Skeletal muscle tissue (tissue), 4 donors: ENCODE measurements around the gene CSNK2B. TPM values are rescaled to one million over a fixed set of nuclear protein-coding genes. Genes with fewer than 3 reads are reported as not detected.

Source experiments
- H3K27ac ChIP-seq: one replicate; pipeline ENCODE4 v1.7.0; 2013; ENCODE audit warnings: mild to moderate bottlenecking, low read depth, low read length, inconsistent platforms
- H3K27me3 ChIP-seq, 3 donors: one replicate each; pipeline ENCODE4 v1.7.0; 2013; ENCODE audit warnings: low read length in 3 of 3; ENCODE audit not compliant: control insufficient read depth in 3 of 3, insufficient read depth in 3 of 3
- H3K36me3 ChIP-seq, 3 donors: one replicate each; pipeline ENCODE4 v1.7.0; 2013; ENCODE audit warnings: low read length in 3 of 3; ENCODE audit not compliant: control insufficient read depth in 3 of 3, insufficient read depth in 3 of 3
- H3K4me1 ChIP-seq, 3 donors: one replicate each; pipeline ENCODE4 v1.7.0; 2013; ENCODE audit warnings: low read length in 3 of 3, mild to moderate bottlenecking in 3 of 3; ENCODE audit not compliant: control insufficient read depth in 3 of 3, insufficient read depth in 3 of 3
- H3K4me3 ChIP-seq, 3 donors: one replicate each; pipeline ENCODE4 v1.7.0; 2013; ENCODE audit warnings: low read length in 3 of 3
- H3K9ac ChIP-seq, 3 donors: one replicate each; pipeline ENCODE4 v1.7.0; 2013; ENCODE audit warnings: low read length in 3 of 3, mild to moderate bottlenecking in 3 of 3, moderate library complexity in 2 of 3, low read depth in 1 of 3
- H3K9me3 ChIP-seq, 3 donors: one replicate each; pipeline ENCODE4 v1.7.0; 2013; ENCODE audit warnings: low read length in 3 of 3; ENCODE audit not compliant: control insufficient read depth in 3 of 3
- total RNA-seq: library from RNA; depleted of rRNA; stranded (reverse); fragments of >200 nt; gene quantifications from one replicate; pipeline ENCODE4 v1.2.3, GENCODE V29; 2014
- donor health status: Osteomylitis.

Gene CSNK2B
- 68.4 TPM for total RNA-seq

DNA sequence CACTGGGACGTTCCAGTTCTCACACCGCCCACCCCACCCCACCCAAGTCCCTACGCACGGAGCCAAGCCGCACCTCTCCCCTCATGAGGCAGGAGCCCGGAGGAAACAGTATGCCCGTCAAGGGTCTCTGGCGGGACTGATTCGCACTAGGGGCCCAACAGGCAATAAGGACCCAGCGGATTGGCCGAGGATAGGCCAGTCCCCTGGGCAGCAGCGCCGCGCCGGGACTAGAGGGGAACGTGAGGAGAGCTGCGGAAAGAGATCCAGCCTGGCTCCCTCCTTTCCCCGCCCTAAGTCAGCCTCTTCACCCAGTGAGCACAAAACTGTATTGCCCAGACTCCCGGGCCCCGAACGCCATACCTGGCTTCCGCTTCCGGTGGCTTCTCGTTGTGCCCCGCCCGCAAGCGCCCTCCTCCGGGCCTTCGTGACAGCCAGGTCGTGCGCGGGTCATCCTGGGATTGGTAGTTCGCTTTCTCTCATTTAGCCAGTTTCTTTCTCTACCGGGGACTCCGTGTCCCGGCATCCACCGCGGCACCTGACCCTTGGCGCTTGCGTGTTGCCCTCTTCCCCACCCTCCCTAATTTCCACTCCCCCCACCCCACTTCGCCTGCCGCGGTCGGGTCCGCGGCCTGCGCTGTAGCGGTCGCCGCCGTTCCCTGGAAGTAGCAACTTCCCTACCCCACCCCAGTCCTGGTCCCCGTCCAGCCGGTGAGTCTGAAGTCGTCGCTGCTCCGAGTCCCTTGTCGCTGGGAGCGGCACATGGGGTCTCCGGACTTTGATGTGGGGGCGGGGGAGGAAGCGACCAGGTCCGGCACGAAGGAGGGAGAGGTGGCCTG is at the start of gene CSNK2B:
TSS of gene CSNK2B (plus strand) at position 580 of the 836 bp plus-strand sequence. CDS start 752 bp downstream, outside the sequence.
- peaks cover 32 to 60% (median 43%) of the 10 kb centered on the region in 3 donors for H3K4me1 ChIP-seq
- H3K9me3 ChIP-seq, result no peaks in the 10 kb centered on the region
- peak within 1 kb of the TSS; percentile 95 for H3K27ac ChIP-seq
- H3K4me3 ChIP-seq, result peak within 1 kb of the TSS; percentile 94 to 98 (median 97)
- H3K36me3 ChIP-seq, result peaks cover 45 to 56% (median 50%) of the 10 kb centered on the region in 3 donors
- H3K9ac ChIP-seq, result peak within 1 kb of the TSS; percentile 97 to 98 (median 98)
- H3K27me3 ChIP-seq, result no peaks in the 10 kb centered on the region

DNA sequence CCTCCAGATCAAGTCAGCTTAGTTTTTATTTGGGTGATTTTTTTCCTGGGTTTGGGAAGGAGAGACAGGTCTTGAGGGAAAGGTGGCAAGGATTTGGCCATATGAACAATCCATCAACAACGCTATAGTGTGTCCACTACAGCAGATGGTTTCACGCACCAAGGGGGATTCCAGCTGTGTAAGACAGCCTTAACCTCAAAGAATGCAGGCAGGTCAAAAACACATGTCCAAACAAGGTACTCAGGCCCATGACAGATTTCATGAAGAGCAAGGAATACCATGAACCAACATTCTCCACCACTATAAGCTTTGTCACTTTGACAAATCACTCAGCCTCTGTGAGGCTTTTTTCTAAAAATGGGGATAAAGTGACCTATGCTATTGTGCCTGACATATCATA is 48.9 kb upstream of the CSNK2B start:
- H3K9me3 ChIP-seq, result no peaks in the 10 kb centered on the region
- H3K9ac ChIP-seq, result no peak overlapping the region
- H3K27me3 ChIP-seq, result no peaks in the 10 kb centered on the region
- H3K27ac ChIP-seq, result no peak overlapping the region
- peaks cover 0 to under 1% (median 0%) of the 10 kb centered on the region in 3 donors for H3K36me3 ChIP-seq
- H3K4me3 ChIP-seq, result no peak overlapping the region
- peaks cover 6 to 7% (median 7%) of the 10 kb centered on the region in 3 donors for H3K4me1 ChIP-seq

DNA sequence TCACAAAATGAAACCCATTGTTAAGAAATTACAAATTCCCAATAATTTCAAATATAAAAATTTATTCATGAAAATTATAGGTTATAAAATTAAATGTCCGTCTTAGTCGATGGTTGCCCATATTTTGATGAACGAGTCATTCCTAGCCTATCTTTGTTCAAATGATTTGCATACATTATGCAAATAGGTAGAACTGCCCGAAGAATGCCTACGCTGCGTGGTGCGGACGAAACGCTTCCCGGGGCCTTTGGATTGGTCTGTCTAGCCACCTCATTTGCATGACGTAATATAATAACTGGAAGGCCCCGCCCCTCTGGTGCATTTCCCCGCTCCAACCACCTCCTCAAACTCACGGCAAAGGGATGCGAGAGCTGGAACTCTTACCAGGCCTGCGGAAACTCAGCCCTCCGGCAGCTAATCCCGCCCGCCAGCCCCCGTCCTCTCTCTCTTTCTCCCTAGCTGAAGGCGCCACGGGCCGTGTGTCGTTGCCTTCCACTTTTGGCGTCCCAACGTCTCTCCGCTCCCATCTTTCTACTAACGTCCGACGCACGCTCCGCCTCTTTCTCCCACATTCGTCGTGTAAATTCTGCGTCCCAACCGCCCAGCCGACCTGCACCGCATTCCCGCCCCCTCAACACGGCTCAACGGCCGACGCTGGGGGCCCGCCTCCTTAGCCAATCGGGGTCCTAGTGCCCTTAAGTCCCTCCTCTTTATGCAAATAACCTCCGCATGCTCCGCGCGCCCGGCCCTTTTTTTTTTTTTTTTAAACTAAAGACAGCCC is 45.9 kb upstream of the CSNK2B start:
- no peaks in the 10 kb centered on the region for H3K27me3 ChIP-seq
- peaks cover 17 to 26% (median 17%) of the 10 kb centered on the region in 3 donors for H3K36me3 ChIP-seq
- no peaks in the 10 kb centered on the region for H3K9me3 ChIP-seq
- peaks cover 13 to 16% (median 14%) of the 10 kb centered on the region in 3 donors for H3K4me1 ChIP-seq
- peak overlapping the region; percentile 82 to 86 (median 85) for H3K4me3 ChIP-seq
- peak overlapping the region; percentile 89 to 90 (median 89) for H3K9ac ChIP-seq
- H3K27ac ChIP-seq, result peak overlapping the region; percentile 94

DNA sequence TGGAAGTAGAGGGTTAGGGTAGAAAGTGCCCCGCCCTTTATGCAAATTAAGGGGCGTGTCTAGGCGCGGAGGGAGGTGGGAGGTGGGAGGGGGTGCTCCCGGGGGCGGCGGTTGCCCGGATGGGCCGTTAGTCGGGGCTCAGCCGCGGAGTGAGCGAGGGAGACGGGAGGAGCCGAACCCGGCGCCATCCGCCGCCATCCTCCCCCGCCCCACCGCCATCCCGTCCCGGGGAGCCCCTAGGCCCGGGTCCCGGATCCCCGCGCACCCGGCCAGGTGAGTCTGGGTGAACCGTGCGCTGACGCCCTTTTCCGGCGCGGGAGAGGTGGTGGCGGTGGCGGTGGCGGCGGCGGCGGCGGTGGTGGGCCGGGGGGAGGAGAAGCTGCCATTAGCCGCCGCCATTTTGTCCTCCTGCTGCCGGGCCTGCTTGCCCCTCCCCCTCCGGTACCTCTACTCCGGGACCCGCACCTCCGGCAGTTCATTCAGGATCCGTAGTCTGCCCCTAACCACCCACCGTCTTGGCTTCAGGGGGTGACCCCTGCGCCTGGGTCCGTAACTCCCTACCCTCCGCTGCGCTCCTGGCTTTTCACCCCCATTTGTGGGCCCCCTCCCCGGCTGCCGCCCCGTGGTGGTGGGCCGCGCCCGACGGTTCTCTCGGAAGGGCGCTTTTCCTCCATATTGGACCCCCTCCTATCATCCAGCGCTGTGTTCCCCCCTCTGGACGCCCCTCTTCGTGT is 45.1 kb upstream of the CSNK2B start, which contains the start of gene PRRC2A:
TSS of gene PRRC2A (plus strand) at position 130 of the 734 bp plus-strand sequence. CDS start 2,075 bp downstream, outside the sequence.
- Histone ChIP-seq H3K4me1 (peaks cover 13 to 16% (median 14%) of the 10 kb centered on the region in 3 donors), H3K36me3 (peaks cover 24 to 33% (median 24%) of the 10 kb centered on the region in 3 donors), H3K4me3 (peak within 1 kb of the TSS; percentile 82 to 94 (median 86)), H3K27me3 (no peaks in the 10 kb centered on the region), H3K9ac (peak within 1 kb of the TSS; percentile 95 to 97 (median 96)), H3K27ac (peak within 1 kb of the TSS; percentile 94), H3K9me3 (no peaks in the 10 kb centered on the region)

DNA sequence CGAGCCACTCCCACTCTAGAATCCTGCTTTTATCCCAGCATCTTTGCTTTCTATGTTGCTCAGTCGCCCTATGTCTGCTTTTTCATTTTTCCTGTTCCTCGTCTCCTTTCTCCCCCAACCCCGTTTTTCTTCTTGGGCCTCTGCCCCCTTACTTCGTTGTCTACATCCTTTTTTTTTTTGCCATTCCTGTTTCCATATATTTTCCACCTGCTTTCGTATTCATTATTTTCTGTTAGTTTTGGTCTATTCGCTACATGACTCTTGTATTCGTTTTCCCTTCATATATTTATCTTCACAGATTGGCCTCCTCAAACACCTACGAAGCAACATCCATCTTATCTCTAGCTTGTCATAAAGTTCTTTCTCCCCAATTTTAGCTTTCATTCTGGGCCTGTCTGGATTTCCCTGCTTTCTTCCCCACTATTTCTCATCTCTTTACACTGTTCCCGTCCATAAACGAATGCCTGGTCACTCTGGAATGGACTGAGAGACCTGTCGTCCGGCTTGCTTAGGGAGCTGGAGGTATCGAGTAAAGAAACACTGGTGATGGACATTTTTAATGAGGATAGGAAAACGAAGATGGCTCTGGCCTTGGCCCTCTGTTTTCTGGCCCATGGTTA is 44.5 kb upstream of the CSNK2B start:
- Histone ChIP-seq H3K27ac (peak overlapping the region; percentile 94), H3K36me3 (peaks cover 31 to 40% (median 31%) of the 10 kb centered on the region in 3 donors), H3K4me1 (peaks cover 13 to 16% (median 14%) of the 10 kb centered on the region in 3 donors), H3K4me3 (peak overlapping the region; percentile 70 to 94 (median 79)), H3K9me3 (no peaks in the 10 kb centered on the region), H3K9ac (peak overlapping the region; percentile 95 to 97 (median 96)), H3K27me3 (no peaks in the 10 kb centered on the region)

DNA sequence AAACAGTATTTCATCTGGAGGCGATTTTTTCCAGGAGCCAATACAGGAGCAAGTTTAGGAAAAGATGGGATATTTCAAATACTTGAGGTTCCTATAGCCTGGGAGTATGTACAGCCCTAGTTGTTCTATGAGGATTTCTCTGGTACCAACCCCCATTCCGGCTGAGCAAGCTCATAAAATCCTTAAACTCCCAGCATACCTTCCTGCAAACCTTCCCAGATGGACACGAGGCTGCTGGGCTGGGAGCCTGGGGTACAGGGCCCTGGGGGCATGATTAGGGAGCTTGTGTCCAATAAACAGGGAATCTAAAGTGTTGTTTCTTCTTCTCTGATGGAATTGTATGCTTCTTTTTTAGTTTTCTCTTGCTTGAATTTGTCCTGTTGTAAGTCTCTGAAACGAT is 43.9 kb upstream of the CSNK2B start:
- Histone ChIP-seq H3K4me3 (peak overlapping the region; percentile 38 to 79 (median 44)), H3K9ac (peak overlapping the region; percentile 95 to 97 (median 96)), H3K4me1 (peaks cover 13 to 16% (median 14%) of the 10 kb centered on the region in 3 donors), H3K27ac (peak overlapping the region; percentile 94), H3K9me3 (no peaks in the 10 kb centered on the region), H3K27me3 (no peaks in the 10 kb centered on the region), H3K36me3 (peaks cover 36 to 46% (median 37%) of the 10 kb centered on the region in 3 donors)

DNA sequence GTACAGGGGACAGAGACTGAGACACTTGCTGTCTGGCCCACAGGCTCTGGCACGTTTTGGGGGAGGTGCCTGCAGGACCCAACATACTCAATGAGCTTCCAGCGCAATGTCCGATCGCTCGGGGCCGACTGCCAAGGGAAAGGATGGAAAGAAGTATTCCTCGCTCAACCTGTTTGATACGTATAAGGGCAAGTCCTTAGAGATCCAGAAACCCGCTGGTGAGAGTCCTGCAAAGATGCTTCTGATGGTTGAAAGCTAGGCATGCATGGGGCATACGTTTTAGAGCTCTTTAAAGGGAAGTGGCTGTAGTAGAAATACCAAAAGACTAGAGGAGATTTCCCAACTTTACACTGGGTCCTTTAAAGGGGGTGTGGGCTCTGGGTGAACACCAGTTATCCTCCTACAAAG is 43.2 kb upstream of the CSNK2B start:
- no peak overlapping the region for H3K27ac ChIP-seq

DNA sequence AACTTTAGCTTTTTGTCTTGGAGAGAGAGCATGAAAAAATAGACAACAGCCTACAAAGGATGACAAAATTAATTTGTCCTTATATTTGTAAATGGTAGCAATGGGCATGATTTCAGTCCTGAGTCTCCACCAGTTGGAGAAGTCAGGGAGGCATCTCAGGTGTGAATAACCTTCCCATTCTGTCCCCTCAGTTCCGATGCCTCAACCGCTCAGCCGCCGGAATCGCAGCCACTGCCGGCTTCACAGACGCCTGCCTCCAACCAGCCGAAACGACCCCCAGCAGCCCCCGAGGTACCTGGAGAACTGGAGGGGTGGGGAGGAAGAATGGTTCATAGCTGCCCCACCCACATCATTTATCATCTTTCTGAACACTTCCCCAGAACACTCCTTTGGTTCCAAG is 41.8 kb upstream of the CSNK2B start:
- Histone ChIP-seq H3K9me3 (no peaks in the 10 kb centered on the region), H3K9ac (peak overlapping the region in 1 of 3 donors; percentile 10), H3K27ac (no peak overlapping the region), H3K4me1 (peaks cover 13 to 16% (median 14%) of the 10 kb centered on the region in 3 donors), H3K27me3 (no peaks in the 10 kb centered on the region), H3K36me3 (peaks cover 55 to 64% (median 58%) of the 10 kb centered on the region in 3 donors), H3K4me3 (no peak overlapping the region)

More for the DNA sequence above, 43.2 kb upstream of the CSNK2B start:
- Histone ChIP-seq H3K27me3 (no peaks in the 10 kb centered on the region), H3K4me1 (peaks cover 13 to 16% (median 14%) of the 10 kb centered on the region in 3 donors), H3K9me3 (no peaks in the 10 kb centered on the region), H3K4me3 (no peak overlapping the region), H3K9ac (peak overlapping the region in 2 of 3 donors; percentile 33 to 96), H3K36me3 (peaks cover 43 to 52% (median 44%) of the 10 kb centered on the region in 3 donors)

DNA sequence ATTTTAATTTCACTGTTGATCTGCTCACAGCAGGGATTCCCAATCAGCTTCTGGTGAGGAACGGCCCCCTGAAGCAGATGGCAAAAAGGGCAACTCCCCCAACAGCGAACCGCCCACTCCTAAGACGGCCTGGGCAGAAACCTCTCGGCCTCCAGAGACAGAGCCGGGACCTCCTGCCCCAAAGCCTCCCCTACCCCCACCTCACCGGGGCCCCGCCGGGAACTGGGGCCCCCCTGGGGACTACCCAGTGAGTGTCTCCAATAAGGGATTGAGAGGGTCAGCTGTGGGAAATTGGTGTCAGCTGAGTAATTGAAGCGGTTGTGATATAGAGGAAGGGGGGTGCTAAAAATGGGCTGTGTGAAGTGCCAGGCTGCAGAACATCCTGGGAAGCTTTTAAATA is 38.9 kb upstream of the CSNK2B start:
- Histone ChIP-seq H3K4me1 (peaks cover 5 to 10% (median 8%) of the 10 kb centered on the region in 3 donors), H3K27ac (no peak overlapping the region), H3K4me3 (no peak overlapping the region), H3K36me3 (peaks cover 77 to 87% (median 83%) of the 10 kb centered on the region in 3 donors), H3K9ac (no peak overlapping the region), H3K9me3 (no peaks in the 10 kb centered on the region), H3K27me3 (no peaks in the 10 kb centered on the region)
